AG04450 (cell line): Measurements from ENCODE around the gene ISG20L2. TPM values are rescaled to one million over a fixed set of nuclear protein-coding genes. Genes with fewer than 3 reads are reported as not detected.

Experiments used
- CTCF ChIA-PET: fragments of 300-600, 350-600 bp; formaldehyde crosslinking; extraction: SDS; loops from one replicate; lab custom pipeline; 2022; ENCODE audit warnings: antibody characterized with exemption, inconsistent platforms; lab: Charles Lee
- POLR2A ChIA-PET: fragments of 350-600 bp; formaldehyde crosslinking; extraction: SDS; loops from one replicate; lab custom pipeline; 2021; ENCODE audit warnings: antibody characterized with exemption, inconsistent platforms; lab: Yijun Ruan, JAX
- DNase-seq: peaks from one replicate; pipeline ENCODE4 v3.0.0-alpha.2; 2011; ENCODE audit warnings: low read depth, low spot score
- H3K27ac ChIP-seq: one replicate; pipeline ENCODE4 v1.5.1; 2012; ENCODE audit warnings: low read depth, low read length, control low read depth
- H3K27me3 ChIP-seq: one replicate; pipeline ENCODE4 v1.6.0; 2012; ENCODE audit warnings: low read length; ENCODE audit not compliant: control insufficient read depth, insufficient read depth
- H3K4me3 ChIP-seq: 2 replicates; pipeline ENCODE4 v1.5.1; 2011; ENCODE audit warnings: mild to moderate bottlenecking, low read depth, low read length, control low read depth
- H3K9me3 ChIP-seq: 2 replicates; pipeline ENCODE4 v1.5.1; 2012; ENCODE audit warnings: low read length; ENCODE audit not compliant: control insufficient read depth, insufficient read depth
- CTCF ChIP-seq: IDR thresholded peaks from 2 replicates; pipeline ENCODE4 v1.5.1; 2011; ENCODE audit warnings: low read depth, low read length, control low read depth, inconsistent platforms
- polyA plus RNA-seq: library from polyadenylated mRNA; depleted of rRNA; stranded (reverse); fragments of >200 nt; gene quantifications from 2 replicates; pipeline ENCODE4 v1.2.3, GENCODE V29; 2011

The ISG20L2 gene
- polyA plus RNA-seq, 1 experiment = 25.6 TPM

GRCh38 chr1:156744786-156745419 is 16.3 kb upstream of the ISG20L2 start:
- ChIA-PET POLR2A (no interaction called here), CTCF (no interaction called here)
- no peak for TF ChIP-seq CTCF
- Histone ChIP-seq H3K9me3 (no peaks in the 10 kb centered on the region; the same call in 1 of the 2 replicates), H3K27me3 (no peaks in the 10 kb centered on the region), H3K27ac (peak overlapping the region; percentile 21), H3K4me3 (no peak overlapping the region)
- DNase-seq = no peak

- CTCF ChIA-PET = no interaction called here
- Histone ChIP-seq H3K27ac (no peak overlapping the region), H3K27me3 (no peaks in the 10 kb centered on the region), H3K4me3 (no peak overlapping the region), H3K9me3 (no peaks in the 10 kb centered on the region; the same call in 1 of the 2 replicates)
- POLR2A ChIA-PET = no interaction called here
- DNase-seq = no peak
- no peak for TF ChIP-seq CTCF
Measured at GRCh38 chr1:156744344-156744743, 15.8 kb upstream of the ISG20L2 start.

- H3K27ac ChIP-seq = no peak overlapping the region
- ChIA-PET POLR2A (no interaction called here), CTCF (interaction anchor here (1.6 kb wide), 1 partner anchor 18 kb away, joined by 4 read pairs; no protein-coding TSS in a partner anchor)
- no peak for DNase-seq
- TF ChIP-seq CTCF = no peak
- no peaks in the 10 kb centered on the region for H3K27me3 ChIP-seq
- no peaks in the 10 kb centered on the region; the same call in 1 of the 2 replicates for H3K9me3 ChIP-seq
- H3K4me3 ChIP-seq = no peak overlapping the region
Measured at GRCh38 chr1:156743367-156744302, 15.1 kb upstream of the ISG20L2 start.

- POLR2A ChIA-PET = interaction anchor here (3.1 kb wide), 1 partner anchor 10 kb away, joined by 26 read pairs; the partner anchor contains the start of gene HDGF
- no peak for TF ChIP-seq CTCF
- Histone ChIP-seq H3K9me3 (no peaks in the 10 kb centered on the region; the same call in 1 of the 2 replicates), H3K4me3 (no peak overlapping the region), H3K27me3 (no peaks in the 10 kb centered on the region), H3K27ac (no peak overlapping the region)
- CTCF ChIA-PET = interaction anchor here (1.0 to 1.6 kb wide), 3 partner anchors 17 to 149 kb away, joined by 3 to 4 read pairs (median 3); no protein-coding TSS in a partner anchor
- no peak for DNase-seq
Measured at GRCh38 chr1:156742801-156743200, 14.2 kb upstream of the ISG20L2 start.
